Epithelial cell of alveolus of lung (primary cell): ENCODE measurements around the gene TMA16. TPM values are rescaled to one million over a fixed set of nuclear protein-coding genes. Genes with fewer than 3 reads are reported as not detected.

ENCODE experiments used
- total RNA-seq: library from RNA; depleted of rRNA; stranded (reverse); fragments of >200 nt; gene quantifications from 2 replicates; pipeline ENCODE4 v1.2.1, GENCODE V29; 2015

TMA16 gene
- total RNA-seq, result 28.8 and 57.9 TPM in 2 replicates

GRCh38 chr4:163494360-163495241 lies at the start of gene TMA16:
Gene TMA16 (plus strand): TSS chr4:163494690. CDS start chr4:163494802, 112 bp downstream.

GRCh38 chr4:163473576-163473975 lies 20.9 kb upstream of the TMA16 start, which contains the start of gene TKTL2:
Gene TKTL2 (minus strand): TSS chr4:163473754. CDS start chr4:163473734, 20 bp downstream.

Other genes with a start within 250 kb of the TMA16 start
- gene NPY1R, start 162.1 kb upstream of the TMA16 start, total RNA-seq, result not detected in 2 replicates
- not detected in 2 replicates for gene NPY5R, start 150.8 kb upstream of the TMA16 start, total RNA-seq
- not detected in 2 replicates for gene TKTL2, start 20.9 kb upstream of the TMA16 start, total RNA-seq